Loucy (cell line): ENCODE measurements around the gene STX11.

Source experiments
- EZH2phosphoT487 ChIP-seq: fragments of 200-600 bp; IDR thresholded peaks from 2 replicates; pipeline ENCODE4 v1.6.1; 2018; ENCODE audit warnings: antibody characterized with exemption, mild to moderate bottlenecking, moderate library complexity, borderline replicate concordance
- TF ChIP-seq, protein P1 (sequence below): fragments of 200-600 bp; sonication (generic); conservative IDR thresholded peaks from 2 replicates; pipeline ENCODE4 v1.5.1; 2014; ENCODE audit warnings: mild to moderate bottlenecking, antibody characterized with exemption, low read length

DNA sequence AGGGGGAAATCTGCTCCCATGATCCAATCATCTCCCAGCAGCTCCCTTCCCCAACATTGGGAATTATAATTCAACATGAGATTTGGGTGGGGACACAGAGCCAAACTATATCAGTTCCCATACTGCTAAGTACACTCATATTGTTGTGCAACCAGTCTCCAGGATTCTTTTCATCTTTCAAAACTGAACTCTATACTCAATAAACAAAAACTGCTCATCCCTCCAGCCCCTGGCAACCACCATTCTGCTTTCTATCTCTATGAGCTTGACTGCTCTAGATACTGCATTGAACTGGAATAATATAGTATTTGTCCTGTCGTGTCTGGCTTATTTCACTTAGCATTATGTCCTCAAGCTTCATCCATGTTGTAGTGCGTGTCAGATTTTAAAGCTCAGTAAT is 42.9 kb downstream of the STX11 start:
- TF ChIP-seq, protein P1, sequence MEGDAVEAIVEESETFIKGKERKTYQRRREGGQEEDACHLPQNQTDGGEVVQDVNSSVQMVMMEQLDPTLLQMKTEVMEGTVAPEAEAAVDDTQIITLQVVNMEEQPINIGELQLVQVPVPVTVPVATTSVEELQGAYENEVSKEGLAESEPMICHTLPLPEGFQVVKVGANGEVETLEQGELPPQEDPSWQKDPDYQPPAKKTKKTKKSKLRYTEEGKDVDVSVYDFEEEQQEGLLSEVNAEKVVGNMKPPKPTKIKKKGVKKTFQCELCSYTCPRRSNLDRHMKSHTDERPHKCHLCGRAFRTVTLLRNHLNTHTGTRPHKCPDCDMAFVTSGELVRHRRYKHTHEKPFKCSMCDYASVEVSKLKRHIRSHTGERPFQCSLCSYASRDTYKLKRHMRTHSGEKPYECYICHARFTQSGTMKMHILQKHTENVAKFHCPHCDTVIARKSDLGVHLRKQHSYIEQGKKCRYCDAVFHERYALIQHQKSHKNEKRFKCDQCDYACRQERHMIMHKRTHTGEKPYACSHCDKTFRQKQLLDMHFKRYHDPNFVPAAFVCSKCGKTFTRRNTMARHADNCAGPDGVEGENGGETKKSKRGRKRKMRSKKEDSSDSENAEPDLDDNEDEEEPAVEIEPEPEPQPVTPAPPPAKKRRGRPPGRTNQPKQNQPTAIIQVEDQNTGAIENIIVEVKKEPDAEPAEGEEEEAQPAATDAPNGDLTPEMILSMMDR = no peak
- no peak for TF ChIP-seq EZH2phosphoT487
